Testis (tissue), 2 donors: ENCODE measurements around the gene POMGNT1.
A peak's percentile ranks its signal among the peaks of the same experiment; 100 is the strongest.

Experiments
- POLR2A ChIP-seq: fragments of 450-650 bp; IDR thresholded peaks from one replicate; pipeline ENCODE4 v1.6.1; 2017; ENCODE audit warnings: antibody characterized with exemption, mild to moderate bottlenecking, moderate library complexity
- TF ChIP-seq, protein P1 (sequence below), 3 experiments: fragments of 450-650 bp in 2 of 3; fragments of 200-600 bp in 1 of 3; sonication (generic) in 1 of 3; IDR thresholded peaks; one replicate each; pipeline ENCODE4 v1.5.1; 2016 to 2019; ENCODE audit warnings: antibody characterized with exemption in 3 of 3, mild to moderate bottlenecking in 2 of 3, moderate library complexity in 1 of 3

DNA sequence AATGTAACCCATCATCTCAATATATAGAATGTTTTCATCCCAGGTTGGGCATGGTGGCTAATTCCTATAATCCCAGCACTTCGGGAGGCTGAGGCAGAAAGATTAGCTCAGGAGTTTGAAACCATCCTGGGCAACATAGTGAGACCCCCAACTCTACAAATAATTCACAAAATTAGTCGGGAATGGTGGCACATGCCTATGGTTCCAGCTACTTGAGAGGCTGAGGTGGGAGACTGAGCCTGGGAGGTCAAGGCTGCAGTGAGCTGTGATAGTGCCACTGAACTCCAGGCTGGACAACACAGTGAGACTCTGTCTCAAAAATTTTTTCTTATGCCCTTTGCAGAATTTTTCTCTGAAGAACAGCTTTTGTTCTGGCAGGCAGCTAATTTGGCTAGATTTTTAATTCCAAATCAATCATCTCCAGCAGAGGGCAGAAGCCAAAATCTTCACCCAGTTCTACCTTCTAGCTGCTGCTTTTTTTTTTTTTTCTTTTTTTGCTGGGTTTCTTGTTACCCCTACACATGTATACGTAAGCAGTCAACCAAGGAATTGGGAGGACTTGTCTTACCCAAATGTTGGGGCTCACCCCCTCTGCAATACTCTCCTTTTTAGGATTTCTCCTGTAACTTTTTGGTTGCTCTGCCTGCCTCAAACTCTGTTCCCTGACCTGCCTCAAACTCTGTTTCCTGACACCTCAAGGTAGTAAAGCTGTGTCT lies 46.6 kb upstream of the POMGNT1 start:
- TF ChIP-seq, protein P1, sequence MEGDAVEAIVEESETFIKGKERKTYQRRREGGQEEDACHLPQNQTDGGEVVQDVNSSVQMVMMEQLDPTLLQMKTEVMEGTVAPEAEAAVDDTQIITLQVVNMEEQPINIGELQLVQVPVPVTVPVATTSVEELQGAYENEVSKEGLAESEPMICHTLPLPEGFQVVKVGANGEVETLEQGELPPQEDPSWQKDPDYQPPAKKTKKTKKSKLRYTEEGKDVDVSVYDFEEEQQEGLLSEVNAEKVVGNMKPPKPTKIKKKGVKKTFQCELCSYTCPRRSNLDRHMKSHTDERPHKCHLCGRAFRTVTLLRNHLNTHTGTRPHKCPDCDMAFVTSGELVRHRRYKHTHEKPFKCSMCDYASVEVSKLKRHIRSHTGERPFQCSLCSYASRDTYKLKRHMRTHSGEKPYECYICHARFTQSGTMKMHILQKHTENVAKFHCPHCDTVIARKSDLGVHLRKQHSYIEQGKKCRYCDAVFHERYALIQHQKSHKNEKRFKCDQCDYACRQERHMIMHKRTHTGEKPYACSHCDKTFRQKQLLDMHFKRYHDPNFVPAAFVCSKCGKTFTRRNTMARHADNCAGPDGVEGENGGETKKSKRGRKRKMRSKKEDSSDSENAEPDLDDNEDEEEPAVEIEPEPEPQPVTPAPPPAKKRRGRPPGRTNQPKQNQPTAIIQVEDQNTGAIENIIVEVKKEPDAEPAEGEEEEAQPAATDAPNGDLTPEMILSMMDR (IDR thresholded peaks at IDR 0.05): peak in 1 of 3 experiments; percentile 17
- TF ChIP-seq POLR2A: no peak
